GM19395 (cell line): Measurements from ENCODE around the gene KRT83.
"Not testable (repeated sequence)": the region's sequence is repeated elsewhere in the genome, so short reads cannot be mapped to it uniquely, and the experiment has no call there.

Experiments
- ATAC-seq: cut with Tn5 transposase; IDR thresholded peaks from one replicate; pipeline ENCODE4 v1.9.1; 2021; ENCODE audit warnings: mild to moderate bottlenecking, moderate library complexity; ENCODE audit not compliant: unreplicated experiment

Gene KRT83

DNA sequence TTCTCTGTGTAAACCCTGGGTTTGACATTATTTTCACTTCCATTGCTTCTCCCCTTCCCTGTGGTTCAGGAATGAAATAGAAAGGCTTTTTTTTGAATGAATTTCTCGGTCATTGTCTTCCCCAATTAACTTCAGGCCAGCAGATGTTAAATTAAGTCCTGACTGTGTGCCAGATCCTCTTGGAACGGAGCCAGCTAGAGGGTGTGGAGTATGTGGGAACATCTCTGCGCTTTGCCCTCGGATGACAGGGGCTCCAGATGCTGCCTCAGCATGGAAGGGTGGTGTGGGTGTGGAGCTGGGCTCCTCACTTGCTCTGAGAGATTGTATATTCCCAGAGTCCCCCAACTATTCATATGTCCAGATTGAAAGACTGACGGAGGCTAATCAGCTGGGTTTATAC lies 33.0 kb upstream of the KRT83 start:
- ATAC-seq: no peak

DNA sequence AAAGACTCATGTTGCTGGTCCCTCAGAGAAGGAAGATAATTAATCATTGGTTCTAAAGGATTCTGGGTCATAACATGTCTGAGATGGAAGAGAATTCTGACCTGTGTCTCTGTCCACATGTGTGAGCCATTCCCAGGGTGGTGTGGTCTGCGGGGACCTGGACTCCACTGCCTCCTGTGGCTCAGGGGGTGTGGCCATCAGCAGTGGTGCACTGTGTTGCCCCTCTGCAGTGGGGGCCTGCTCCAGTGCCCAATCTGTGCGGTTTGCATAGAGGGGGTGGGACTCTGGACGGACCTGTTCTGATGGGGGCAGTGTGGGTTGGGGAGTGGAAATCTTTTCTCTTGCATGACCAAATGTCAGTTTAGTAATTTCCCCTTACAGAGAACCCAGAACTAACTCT lies 32.6 kb upstream of the KRT83 start:
- ATAC-seq: no peak

GRCh38 chr12:52352951-52353350 lies 31.8 kb upstream of the KRT83 start:
- ATAC-seq: no peak

GRCh38 chr12:52351196-52352059 lies 30.2 kb upstream of the KRT83 start:
- no peak for ATAC-seq

DNA sequence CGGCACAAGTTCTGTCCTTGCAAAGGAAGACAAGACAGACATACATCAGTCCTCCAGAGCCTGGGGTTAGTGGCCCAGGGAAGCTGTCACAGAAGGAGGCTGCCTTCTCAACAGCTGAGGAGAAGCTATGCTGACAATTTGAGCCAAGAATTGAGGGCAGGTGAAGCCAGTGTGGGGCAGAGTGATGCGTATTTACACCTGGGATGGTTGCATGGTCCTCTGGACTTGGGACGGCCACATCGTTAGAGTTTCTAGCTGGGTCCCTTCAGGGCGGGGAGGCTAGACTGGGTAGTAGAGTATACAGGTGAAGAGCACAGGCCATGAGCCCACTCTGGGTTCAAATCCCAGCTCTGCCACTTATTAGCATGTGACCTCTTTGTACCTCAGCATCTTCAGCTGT lies 29.6 kb upstream of the KRT83 start:
- ATAC-seq: no peak

GRCh38 chr12:52350021-52350620 lies 28.9 kb upstream of the KRT83 start:
- no peak for ATAC-seq

GRCh38 chr12:52349196-52349595 lies 28.0 kb upstream of the KRT83 start:
- no peak for ATAC-seq

DNA sequence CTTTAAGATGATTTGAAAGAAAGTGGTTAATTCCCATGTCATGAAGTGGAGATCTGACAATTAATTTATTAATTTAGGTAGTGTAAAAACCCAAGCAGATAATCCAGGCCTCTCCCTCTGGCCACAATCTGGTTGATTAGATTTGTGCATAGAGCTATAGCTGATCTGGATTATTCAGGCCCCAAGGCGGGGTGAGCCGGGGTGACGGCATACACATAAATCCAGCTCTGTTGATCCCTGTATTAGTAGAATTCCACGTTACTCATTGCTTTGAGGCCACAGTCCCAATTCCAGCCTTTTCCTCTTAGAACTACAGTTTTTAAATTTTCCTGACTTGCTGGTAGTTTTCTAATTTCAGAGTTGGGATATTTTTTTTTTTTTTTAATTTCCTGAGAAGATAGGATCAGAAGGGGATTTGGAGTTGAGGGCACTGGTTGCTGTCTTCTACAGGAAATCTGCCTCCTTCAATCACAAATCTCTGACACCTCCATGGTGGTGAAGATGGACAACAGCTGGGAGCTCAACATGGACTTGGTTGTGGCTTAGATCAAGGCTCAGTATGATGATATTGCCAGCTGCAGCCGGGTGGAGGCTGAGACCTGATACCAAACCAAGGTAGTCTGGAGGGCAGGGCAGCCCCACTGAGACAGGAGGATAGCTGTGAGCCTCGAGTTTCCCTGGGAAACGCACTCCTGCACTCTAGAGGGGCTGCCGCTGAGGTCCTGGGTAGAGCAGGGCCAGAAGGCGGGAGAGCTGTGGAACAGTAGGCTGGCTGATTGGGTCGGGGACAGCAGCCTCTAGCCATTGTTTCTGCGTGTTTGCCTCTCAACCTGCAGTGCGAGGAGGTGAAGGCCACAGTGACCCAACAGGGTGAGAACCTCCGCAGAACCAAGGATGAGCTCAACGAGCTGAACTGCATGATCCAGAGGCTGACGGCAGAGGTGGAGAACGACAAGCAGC lies 26.6 kb upstream of the KRT83 start:
- ATAC-seq: no peak

DNA sequence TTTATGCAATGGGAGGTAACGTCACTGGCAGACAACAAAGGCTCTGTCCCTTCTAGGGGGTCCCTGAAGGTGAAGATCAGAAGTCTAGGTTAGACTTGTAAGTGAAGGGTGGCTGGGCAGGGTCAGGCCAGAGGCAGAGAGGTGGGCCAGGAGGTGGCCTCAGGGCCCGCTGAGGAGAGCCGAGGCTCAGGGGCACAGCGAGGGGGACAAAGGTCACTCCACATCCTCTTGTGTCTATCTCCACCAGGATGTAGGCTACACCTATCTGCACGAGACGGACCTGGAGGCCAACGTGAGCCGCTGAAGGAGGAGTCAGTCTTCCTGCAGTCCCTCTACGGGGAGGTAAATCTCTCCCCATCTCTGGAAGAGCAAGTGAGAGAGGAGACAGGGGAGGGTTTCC lies 25.8 kb upstream of the KRT83 start:
- no peak for ATAC-seq

DNA sequence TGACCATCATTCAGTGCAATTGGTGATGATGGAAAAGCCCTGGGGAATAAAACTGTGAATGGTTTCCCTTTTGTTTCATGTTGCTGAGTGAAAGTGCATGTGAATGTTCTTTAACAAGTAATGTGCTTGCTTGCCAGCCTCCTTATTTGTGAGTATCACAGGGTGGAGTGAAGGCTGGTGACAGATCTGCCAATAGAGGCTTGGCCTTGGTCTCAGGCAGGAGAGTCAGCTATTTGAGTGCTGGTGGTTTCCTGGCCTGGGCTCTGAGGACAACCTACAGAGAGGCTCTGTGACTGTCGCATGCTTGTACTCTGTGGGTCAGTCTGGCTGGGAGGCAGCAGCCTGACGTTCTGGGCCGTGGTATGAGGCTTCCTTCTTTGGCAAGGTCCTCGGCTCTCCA lies 25.4 kb upstream of the KRT83 start:
- ATAC-seq: no peak

- ATAC-seq: not testable (repeated sequence)
Observed at GRCh38 chr12:52345041-52345440, 23.8 kb upstream of the KRT83 start.

- ATAC-seq: no peak
Observed at GRCh38 chr12:52344111-52344510, 22.9 kb upstream of the KRT83 start.

DNA sequence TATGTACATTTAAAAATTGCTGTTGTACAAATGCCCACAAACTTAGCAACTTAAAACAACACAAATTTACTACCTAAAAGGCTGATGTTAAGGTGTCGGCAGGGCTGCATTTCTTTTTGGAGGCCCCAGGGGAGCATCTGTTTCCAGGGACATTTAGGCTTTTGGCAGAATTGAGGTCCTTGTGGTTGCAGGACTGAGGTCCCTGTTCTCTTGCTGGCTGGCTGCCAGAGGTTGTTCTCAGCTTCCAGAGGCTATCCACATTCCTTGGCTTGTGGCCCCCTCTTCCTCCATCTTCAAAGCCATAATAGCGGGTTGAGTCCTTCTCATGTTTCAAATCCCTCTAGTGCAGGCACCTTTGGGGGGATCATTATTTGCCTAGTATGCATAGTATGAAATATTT lies 22.4 kb upstream of the KRT83 start:
- ATAC-seq: no peak

DNA sequence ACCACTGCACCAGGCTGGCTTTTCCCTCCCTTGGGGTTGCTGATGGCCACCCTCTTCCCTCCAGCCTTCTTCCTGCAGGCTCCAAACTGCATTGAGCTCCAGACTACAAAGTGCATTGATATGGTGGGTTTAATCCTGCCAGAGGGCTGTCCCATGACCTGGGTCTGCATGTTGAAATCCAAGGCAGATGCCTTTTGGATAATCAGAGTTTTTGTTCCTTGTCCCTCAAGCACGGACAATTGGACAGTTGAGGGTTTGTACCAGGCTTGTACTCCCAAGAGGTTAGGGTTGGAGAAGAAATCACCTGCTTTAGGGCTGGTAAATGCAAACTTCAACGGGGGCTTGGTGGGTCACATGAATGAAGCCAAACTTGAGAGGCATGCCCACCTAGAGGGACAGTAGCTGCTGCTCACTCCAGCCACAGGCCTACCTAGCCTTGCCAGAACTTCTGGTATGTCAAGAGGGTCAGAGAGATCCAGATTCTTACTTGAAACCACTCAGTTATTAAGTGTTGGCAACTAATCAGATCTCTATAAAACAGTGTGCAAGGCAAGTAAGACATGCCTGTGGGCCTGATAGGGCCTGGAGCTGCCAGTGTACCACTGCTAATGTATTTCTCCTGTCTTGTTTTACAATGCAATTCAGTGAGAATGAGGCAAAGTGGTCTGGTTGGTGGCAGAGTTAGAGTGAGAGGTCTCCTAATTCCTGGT lies 21.7 kb upstream of the KRT83 start:
- ATAC-seq: no peak

- ATAC-seq: no peak
Observed at GRCh38 chr12:52341066-52341580, 19.9 kb upstream of the KRT83 start.

- ATAC-seq: no peak
Observed at GRCh38 chr12:52338241-52338960, 17.2 kb upstream of the KRT83 start.

DNA sequence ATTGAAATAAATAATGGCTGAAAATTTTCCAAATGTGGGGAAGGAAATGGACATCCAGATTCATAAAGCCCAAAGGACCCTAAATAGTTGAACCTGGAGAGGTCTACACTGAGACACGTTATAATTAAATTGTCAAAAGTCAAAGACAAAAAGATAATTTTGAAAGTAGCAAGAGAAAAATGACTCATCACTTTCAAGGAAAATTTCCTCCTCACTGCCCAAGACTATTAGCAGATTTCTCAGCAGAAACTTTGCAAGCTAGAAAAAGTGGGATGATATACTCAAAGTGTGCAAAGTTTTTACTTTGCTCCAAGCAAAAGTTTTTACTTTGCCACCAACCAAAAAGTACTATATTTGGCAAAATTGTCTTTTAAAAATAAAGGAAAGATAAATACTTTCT lies 15.9 kb upstream of the KRT83 start:
- no peak for ATAC-seq

GRCh38 chr12:52336641-52337040 lies 15.4 kb upstream of the KRT83 start:
- no peak for ATAC-seq

GRCh38 chr12:52335598-52336262 lies 14.5 kb upstream of the KRT83 start:
- no peak for ATAC-seq
